HepG2 (cell line): ENCODE measurements around the gene NR2F6. TPM values are rescaled to one million over a fixed set of nuclear protein-coding genes. Genes with fewer than 3 reads are reported as not detected.
A peak's percentile ranks its signal among the peaks of the same experiment; 100 is the strongest.

Source experiments
- ARID4A ChIP-seq: sonication (generic); formaldehyde crosslinking; IDR thresholded peaks from 2 replicates; pipeline ENCODE4 v1.5.0; 2020; ENCODE audit warnings: mild to moderate bottlenecking, missing genetic modification reagents, borderline replicate concordance
- ATRX ChIP-seq: sonication (generic); formaldehyde crosslinking; IDR thresholded peaks from 2 replicates; pipeline ENCODE4 v1.4.0; 2020; ENCODE audit warnings: missing genetic modification reagents, borderline replicate concordance
- E2F5 ChIP-seq: sonication (generic); formaldehyde crosslinking; conservative IDR thresholded peaks from 2 replicates; pipeline ENCODE4 v1.4.0; 2020; ENCODE audit warnings: missing genetic modification reagents
- ELF1 ChIP-seq: sonication (generic); formaldehyde crosslinking; IDR thresholded peaks from 2 replicates; pipeline ENCODE4 v1.4.0; 2020; ENCODE audit warnings: missing genetic modification reagents
- FOXA1 ChIP-seq, 2 experiments: fragments of 450-650 bp in 1 of 2; sonication (generic) in 1 of 2; formaldehyde crosslinking in 1 of 2; IDR thresholded peaks; 2 replicates each; pipeline versions ENCODE4 v1.4.0 to v1.6.1; 2016 to 2020; ENCODE audit warnings: missing genetic modification reagents in 1 of 2
- FOXJ3 ChIP-seq: sonication (generic); formaldehyde crosslinking; IDR thresholded peaks from 2 replicates; pipeline ENCODE4 v1.4.0; 2020; ENCODE audit warnings: missing genetic modification reagents, mild to moderate bottlenecking, borderline replicate concordance
- FOXP4 ChIP-seq: sonication (generic); formaldehyde crosslinking; IDR thresholded peaks from 2 replicates; pipeline ENCODE4 v1.4.0; 2020; ENCODE audit warnings: missing genetic modification reagents
- GABPB1 ChIP-seq: IDR thresholded peaks from 2 replicates; pipeline ENCODE4 v1.6.1; 2016; ENCODE audit warnings: mild to moderate bottlenecking, missing genetic modification reagents, moderate library complexity, missing compliant biosample characterization
- HNRNPUL1 ChIP-seq: fragments of 200-400 bp; formaldehyde crosslinking; IDR thresholded peaks from 2 replicates; pipeline ENCODE4 v1.6.1; 2017; ENCODE audit warnings: low read depth, mild to moderate bottlenecking, low read length, moderate library complexity
- MXI1 ChIP-seq: IDR thresholded peaks from 3 replicates; pipeline ENCODE4 v1.6.1; 2012; ENCODE audit warnings: low read depth, low read length, inconsistent platforms, borderline replicate concordance
- NONO ChIP-seq, 2 experiments: fragments of 450-650 bp in 1 of 2; sonication (generic) in 1 of 2; formaldehyde crosslinking in 1 of 2; IDR thresholded peaks in 1 of 2; conservative IDR thresholded peaks in 1 of 2; 2 replicates each; pipeline versions ENCODE4 v1.6.1 to v1.8.0; 2017 to 2022; ENCODE audit warnings: mild to moderate bottlenecking in 1 of 2, missing genetic modification reagents in 1 of 2, moderate library complexity in 1 of 2
- NR2C2 ChIP-seq: sonication (generic); formaldehyde crosslinking; IDR thresholded peaks from 2 replicates; pipeline ENCODE4 v1.4.0; 2020; ENCODE audit warnings: missing genetic modification reagents, mild to moderate bottlenecking, moderate library complexity, borderline replicate concordance
- NR2F6 ChIP-seq, 2 experiments: IDR thresholded peaks; 2 replicates each; pipeline ENCODE4 v1.6.1; 2016; ENCODE audit warnings: antibody characterized with exemption in 1 of 2, mild to moderate bottlenecking in 1 of 2
- RXRB ChIP-seq: IDR thresholded peaks from 2 replicates; pipeline ENCODE4 v1.6.1; 2016; ENCODE audit warnings: borderline replicate concordance, missing genetic modification reagents, missing compliant biosample characterization
- SP4 ChIP-seq: sonication (generic); formaldehyde crosslinking; IDR thresholded peaks from 2 replicates; pipeline ENCODE4 v1.8.1; 2023; ENCODE audit warnings: mild to moderate bottlenecking, missing genetic modification reagents
- TARDBP ChIP-seq: sonication (generic); formaldehyde crosslinking; IDR thresholded peaks from 2 replicates; pipeline ENCODE4 v1.8.0; 2022; ENCODE audit warnings: mild to moderate bottlenecking, missing genetic modification reagents
- TEAD3 ChIP-seq: optimal IDR thresholded peaks from 2 replicates; pipeline ENCODE3; 2016; ENCODE audit warnings: borderline replicate concordance
- THAP11 ChIP-seq: IDR thresholded peaks from 2 replicates; pipeline ENCODE4 v1.6.1; 2016; ENCODE audit warnings: missing biosample characterization, missing genetic modification reagents
- TP53 ChIP-seq: sonication (generic); formaldehyde crosslinking; conservative IDR thresholded peaks from 2 replicates; pipeline ENCODE4 v1.4.0; 2020; ENCODE audit warnings: missing genetic modification reagents
- ZKSCAN1 ChIP-seq: fragments of 150-350 bp; IDR thresholded peaks from 2 replicates; pipeline ENCODE4 v1.6.1; 2014; ENCODE audit warnings: low read length
- ZNF24 ChIP-seq: fragments of 450-650 bp; IDR thresholded peaks from 2 replicates; pipeline ENCODE4 v1.6.1; 2017; ENCODE audit warnings: antibody characterized with exemption, mild to moderate bottlenecking
- ZNF296 ChIP-seq: sonication (generic); formaldehyde crosslinking; conservative IDR thresholded peaks from 2 replicates; pipeline ENCODE4 v1.5.0; 2020; ENCODE audit warnings: mild to moderate bottlenecking, missing genetic modification reagents
- ZNF776 ChIP-seq: sonication (generic); formaldehyde crosslinking; IDR thresholded peaks from 2 replicates; pipeline ENCODE4 v1.4.0; 2020; ENCODE audit warnings: mild to moderate bottlenecking, missing genetic modification reagents
- polyA plus RNA-seq, 8 experiments: library from polyadenylated mRNA; depleted of rRNA in 3 of 8; stranded (reverse) in 7 of 8; unstranded in 1 of 8; fragments of >200 nt; fragmentation: Illumina TruSeq in 4 of 8; extraction: Trizol in 4 of 8; gene quantifications; 2 replicates each; pipeline versions ENCODE4 v1.2.1 to v1.2.3, GENCODE V29; 2011 to 2016; ENCODE audit warnings: low read depth in 4 of 8, missing spikeins in 1 of 8, mixed read lengths in 1 of 8; ENCODE audit not compliant: insufficient read depth in 1 of 8
- total RNA-seq, 5 experiments: library from RNA; depleted of rRNA; stranded (reverse); fragments of >200 nt; fragmentation: Illumina TruSeq; extraction: Trizol; gene quantifications; 2 replicates each; pipeline ENCODE4 v1.2.3, GENCODE V29; 2016; ENCODE audit warnings: low read depth in 1 of 5

NR2F6 gene
- total and polyA plus RNA-seq, 2 of the 13 experiments (the other 11 are each of a cell fraction or from before 2014, with no cell fraction given), result 30.9 to 72.4 TPM

- no peak; the same call in 1 of the 2 replicates for TF ChIP-seq GABPB1 (CRISPR knock-in tag)
- peak; percentile 67 for TF ChIP-seq FOXP4 (CRISPR knock-in tag)
- peak; percentile 61; the same call in 1 of the 2 replicates for TF ChIP-seq SP4
- TF ChIP-seq ZKSCAN1, result no peak
- TF ChIP-seq NR2C2 (CRISPR knock-in tag), result peak; percentile 60
- TF ChIP-seq ARID4A (CRISPR knock-in tag), result peak; percentile 62; the same call in 1 of the 2 replicates
- peak; percentile 68 for TF ChIP-seq NR2F6 (IDR thresholded peaks at IDR 0.05)
- TF ChIP-seq NR2F6 (CRISPR knock-in tag; IDR thresholded peaks at IDR 0.05), result peak; percentile 73
- no peak for TF ChIP-seq NONO (IDR thresholded peaks at IDR 0.05)
- peak; percentile 69; the same call in 1 of the 2 replicates for TF ChIP-seq NONO (CRISPR knock-in tag; conservative IDR thresholded peaks at IDR 0.05)
- peak; percentile 56; the same call in 1 of the 2 replicates for TF ChIP-seq FOXJ3
- no peak for TF ChIP-seq E2F5 (CRISPR knock-in tag)
- TF ChIP-seq ZNF24, result no peak
- peak; percentile 41 for TF ChIP-seq TEAD3 (CRISPR knock-in tag)
- no peak for TF ChIP-seq ZNF296
- no peak for TF ChIP-seq HNRNPUL1
- peak; percentile 86 for TF ChIP-seq RXRB (CRISPR knock-in tag)
- 0 out of 2 replicates have a peak, but pooled peaks have one; percentile 58 for TF ChIP-seq TARDBP (CRISPR knock-in tag)
- peak; percentile 67; the same call in 1 of the 2 replicates for TF ChIP-seq ZNF776 (CRISPR knock-in tag)
- TF ChIP-seq ATRX, result no peak
- TF ChIP-seq THAP11 (CRISPR knock-in tag), result 0 out of 2 replicates have a peak, but pooled peaks have one; percentile 32
- 0 out of 2 replicates have a peak, but pooled peaks have one; percentile 24 for TF ChIP-seq ELF1 (CRISPR knock-in tag)
- TF ChIP-seq TP53 (CRISPR knock-in tag), result no peak
- peak; percentile 47; the same call in 1 of the 3 replicates for TF ChIP-seq MXI1
- no peak for TF ChIP-seq FOXA1 (IDR thresholded peaks at IDR 0.05)
- no peak for TF ChIP-seq FOXA1 (CRISPR knock-in tag; IDR thresholded peaks at IDR 0.05)
Observed at GRCh38 chr19:17200408-17201079, 45.2 kb downstream of the NR2F6 start (continued).
